ENCODE measurements around the gene ACTL8. TPM values are rescaled to one million over a fixed set of nuclear protein-coding genes. Genes with fewer than 3 reads are reported as not detected.

ACTL8 gene, protein sequence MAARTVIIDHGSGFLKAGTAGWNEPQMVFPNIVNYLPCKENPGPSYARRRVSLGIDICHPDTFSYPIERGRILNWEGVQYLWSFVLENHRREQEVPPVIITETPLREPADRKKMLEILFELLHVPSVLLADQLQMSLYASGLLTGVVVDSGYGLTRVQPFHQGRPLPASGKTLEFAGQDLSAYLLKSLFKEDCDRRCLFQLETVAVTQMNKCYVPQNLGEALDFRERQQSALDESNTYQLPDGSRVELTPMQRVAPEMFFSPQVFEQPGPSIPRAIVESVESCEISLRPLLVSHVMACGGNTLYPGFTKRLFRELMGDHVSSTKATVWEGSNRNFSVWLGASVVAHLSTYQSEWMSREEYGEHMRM
- under 0.01 and 0.28 TPM in 2 replicates for total RNA-seq (2012; rRNA removed)
- polyA plus RNA-seq (2012; rRNA removed) = 0.07 and 0.09 TPM in 2 replicates
- 0.10 and 0.11 TPM in 2 replicates for polyA plus RNA-seq (2012; cell fraction: cytosol; rRNA removed)
- polyA plus RNA-seq (2012; cell fraction: nucleus; rRNA removed; ENCODE audit: low replicate concordance) = 0.08 TPM in 2 replicates
- Bru-seq, nascent RNA = percentile 1 among the genes with signal in this experiment
- BruChase-seq, experiment 1, labeled RNA remaining after a 6-hour chase = not detected
- BruChase-seq, experiment 2, labeled RNA remaining after a 2-hour chase = not detected
- long read RNA-seq = 0 reads

DNA sequence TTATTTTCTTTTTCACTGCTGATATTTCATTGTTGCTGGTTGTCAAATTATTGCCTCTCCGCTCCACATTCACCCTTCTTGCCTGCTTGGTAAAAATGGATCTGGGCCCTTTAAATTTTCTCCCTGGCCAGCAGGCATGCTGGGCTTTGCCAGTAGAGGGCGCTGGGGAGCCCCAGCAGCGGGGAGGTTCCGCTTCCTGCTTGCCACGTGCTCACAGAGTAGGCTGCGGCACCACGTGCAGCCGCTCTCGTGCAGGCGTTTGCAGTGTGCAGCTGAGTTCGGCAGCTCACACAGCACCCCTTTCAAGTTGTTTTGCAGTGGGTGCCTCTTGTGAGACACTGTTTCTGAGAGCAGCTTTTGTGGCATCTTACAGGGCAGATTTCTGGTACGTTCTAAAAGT lies at the start of gene ACTL8:
TSS of gene ACTL8 (plus strand) at position 214 of the 400 bp plus-strand sequence. CDS start 67,676 bp downstream, outside the sequence.
- no peak within 1 kb of the TSS for H3K18ac ChIP-seq (ENCODE audit: low read depth, low read length)
- no peak within 1 kb of the TSS for H2BK5ac ChIP-seq (ENCODE audit: low read depth, low read length, poor library complexity, severe bottlenecking)
- no peak within 1 kb of the TSS for H2BK20ac ChIP-seq (ENCODE audit: low read depth, low read length)
- H3K79me1 ChIP-seq (ENCODE audit: low read depth in 1 of 2, low read length in 2 of 2) = no peaks in the 10 kb centered on the region
- H3K27ac ChIP-seq (ENCODE audit: insufficient read depth, low read length) = no peak within 1 kb of the TSS
- DNase-seq (no peak), ATAC-seq (ENCODE audit: low read depth) (no peak)
- no peak within 1 kb of the TSS for H3K4ac ChIP-seq (ENCODE audit: low read depth, low read length)
- no peak within 1 kb of the TSS for H2AK9ac ChIP-seq (replicated peaks; ENCODE audit: low read depth, low read length, poor library complexity)
- no peak within 1 kb of the TSS for H4K8ac ChIP-seq (ENCODE audit: low read depth in 2 of 2, low read length in 2 of 2)
- no peak within 1 kb of the TSS for H3K14ac ChIP-seq (replicated peaks; ENCODE audit: low read depth, low read length)
- H3K9me3 ChIP-seq (ENCODE audit: control insufficient read depth, insufficient read depth, low read length) = peaks cover 32% of the 10 kb centered on the region
- no peak within 1 kb of the TSS for H2AFZ ChIP-seq (replicated peaks; ENCODE audit: low read length, poor library complexity)
- no peak within 1 kb of the TSS for H2AK5ac ChIP-seq (ENCODE audit: low read depth, low read length)
- H3K23ac ChIP-seq (ENCODE audit: low read depth, low read length) = no peak within 1 kb of the TSS
- no peak within 1 kb of the TSS for H3K4me3 ChIP-seq (ENCODE audit: insufficient read depth, low read depth, low read length)
- no peak within 1 kb of the TSS for H3K56ac ChIP-seq (ENCODE audit: extremely low read depth, insufficient read depth, low read length)
- intact Hi-C loops (cut with micrococcal nuclease) (no loop called here), dilution Hi-C loops (cut with HindIII; ENCODE audit: low sequenced_read_pairs, unreplicated experiment) (no loop called here), in situ Hi-C loops (cut with MboI; ENCODE audit: low sequenced_read_pairs) (no loop called here)
- 90% methylated on average over 6 of the region's 12 CpGs; no CpG with 5 or more reads in 1 of the 2 experiments for WGBS, 2 experiments (ENCODE audit: extremely low coverage in 2 of 2, insufficient read length in 1 of 2)
- no peaks in the 10 kb centered on the region for H3K36me3 ChIP-seq (ENCODE audit: control insufficient read depth, insufficient read depth, low read length)
- no TSS peak for BruUV-seq (replicated peaks)
- H2BK15ac ChIP-seq (ENCODE audit: low read depth, low read length) = no peak within 1 kb of the TSS
- no peaks in the 10 kb centered on the region for H3K27me3 ChIP-seq (ENCODE audit: control insufficient read depth, insufficient read depth, low read length)
- H2BK120ac ChIP-seq (ENCODE audit: low read depth, low read length) = no peak within 1 kb of the TSS
- H3K9ac ChIP-seq (ENCODE audit: low read depth, low read length) = no peak within 1 kb of the TSS
- POLR2A ChIA-PET (ENCODE audit: unreplicated experiment) = no interaction called here
- H3K9me1 ChIP-seq (ENCODE audit: insufficient read depth, low read length) = no peaks in the 10 kb centered on the region; the same call in 1 of the 2 replicates
- no peak within 1 kb of the TSS for H4K91ac ChIP-seq (ENCODE audit: insufficient read depth, low read depth, low read length)
- H3K4me2 ChIP-seq (ENCODE audit: low read depth, low read length) = no peak within 1 kb of the TSS
- H4K5ac ChIP-seq (ENCODE audit: low read depth, low read length) = no peak within 1 kb of the TSS
- H3K4me1 ChIP-seq (ENCODE audit: control insufficient read depth, insufficient read depth, low read length) = no peaks in the 10 kb centered on the region
- CTCF ChIA-PET = interaction anchor here (0.6 kb wide), 1 partner anchor 59 kb away, joined by 3 read pairs; no protein-coding TSS in a partner anchor
- TF ChIP-seq, protein P1, sequence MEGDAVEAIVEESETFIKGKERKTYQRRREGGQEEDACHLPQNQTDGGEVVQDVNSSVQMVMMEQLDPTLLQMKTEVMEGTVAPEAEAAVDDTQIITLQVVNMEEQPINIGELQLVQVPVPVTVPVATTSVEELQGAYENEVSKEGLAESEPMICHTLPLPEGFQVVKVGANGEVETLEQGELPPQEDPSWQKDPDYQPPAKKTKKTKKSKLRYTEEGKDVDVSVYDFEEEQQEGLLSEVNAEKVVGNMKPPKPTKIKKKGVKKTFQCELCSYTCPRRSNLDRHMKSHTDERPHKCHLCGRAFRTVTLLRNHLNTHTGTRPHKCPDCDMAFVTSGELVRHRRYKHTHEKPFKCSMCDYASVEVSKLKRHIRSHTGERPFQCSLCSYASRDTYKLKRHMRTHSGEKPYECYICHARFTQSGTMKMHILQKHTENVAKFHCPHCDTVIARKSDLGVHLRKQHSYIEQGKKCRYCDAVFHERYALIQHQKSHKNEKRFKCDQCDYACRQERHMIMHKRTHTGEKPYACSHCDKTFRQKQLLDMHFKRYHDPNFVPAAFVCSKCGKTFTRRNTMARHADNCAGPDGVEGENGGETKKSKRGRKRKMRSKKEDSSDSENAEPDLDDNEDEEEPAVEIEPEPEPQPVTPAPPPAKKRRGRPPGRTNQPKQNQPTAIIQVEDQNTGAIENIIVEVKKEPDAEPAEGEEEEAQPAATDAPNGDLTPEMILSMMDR (conservative IDR thresholded peaks at IDR 0.05; ENCODE audit: low read depth, low read length) = peak; percentile 18; the same call in 1 of the 2 replicates
- TF ChIP-seq MAFK (IDR thresholded peaks at IDR 0.05; ENCODE audit: low read depth, low read length) (no peak), NFE2L2 (IDR thresholded peaks at IDR 0.05; ENCODE audit: low read depth, low read length) (no peak)
- no peaks in the 10 kb centered on the region for H4K20me1 ChIP-seq (ENCODE audit: insufficient read depth, low read length)

Data from IMR-90 (cell line).